Subcutaneous adipose tissue (tissue), 4 donors: ENCODE data around the gene HNRNPLL. TPM values are rescaled to one million over a fixed set of nuclear protein-coding genes. Genes with fewer than 3 reads are reported as not detected.

ENCODE experiments used
- total RNA-seq, 4 donors: library from RNA; depleted of rRNA; stranded (reverse); fragments of >200 nt; gene quantifications; one replicate each; pipeline ENCODE4 v1.1.0, GENCODE V29; 2016
- TF ChIP-seq, protein P1 (sequence below): fragments of 450-650 bp; IDR thresholded peaks from one replicate; pipeline ENCODE4 v1.5.1; 2016; ENCODE audit warnings: low read depth, mild to moderate bottlenecking, control low read depth, antibody characterized with exemption, moderate library complexity

The HNRNPLL gene
- total RNA-seq, 4 donors from 2014 or later, result 38.2 to 66.7 (median 54.1) TPM

DNA sequence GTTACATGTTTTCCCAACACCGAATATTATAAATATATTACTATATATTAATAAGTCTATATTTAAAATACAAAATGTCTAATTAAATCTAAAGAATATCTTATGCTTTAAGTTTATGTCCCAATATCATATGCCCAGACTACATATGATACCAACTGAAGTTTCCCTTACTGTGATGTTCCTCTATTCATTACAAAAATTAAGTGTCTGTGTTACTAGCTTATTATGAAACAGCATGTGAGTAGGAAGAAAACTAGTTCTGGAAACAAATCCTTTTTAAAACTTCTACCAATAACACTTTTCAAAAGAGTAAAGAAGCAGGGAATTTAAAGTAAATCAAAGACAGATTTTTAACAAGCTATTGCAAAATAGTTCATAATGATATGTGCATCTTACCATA is 17.8 kb downstream of the HNRNPLL start:
- TF ChIP-seq, protein P1, sequence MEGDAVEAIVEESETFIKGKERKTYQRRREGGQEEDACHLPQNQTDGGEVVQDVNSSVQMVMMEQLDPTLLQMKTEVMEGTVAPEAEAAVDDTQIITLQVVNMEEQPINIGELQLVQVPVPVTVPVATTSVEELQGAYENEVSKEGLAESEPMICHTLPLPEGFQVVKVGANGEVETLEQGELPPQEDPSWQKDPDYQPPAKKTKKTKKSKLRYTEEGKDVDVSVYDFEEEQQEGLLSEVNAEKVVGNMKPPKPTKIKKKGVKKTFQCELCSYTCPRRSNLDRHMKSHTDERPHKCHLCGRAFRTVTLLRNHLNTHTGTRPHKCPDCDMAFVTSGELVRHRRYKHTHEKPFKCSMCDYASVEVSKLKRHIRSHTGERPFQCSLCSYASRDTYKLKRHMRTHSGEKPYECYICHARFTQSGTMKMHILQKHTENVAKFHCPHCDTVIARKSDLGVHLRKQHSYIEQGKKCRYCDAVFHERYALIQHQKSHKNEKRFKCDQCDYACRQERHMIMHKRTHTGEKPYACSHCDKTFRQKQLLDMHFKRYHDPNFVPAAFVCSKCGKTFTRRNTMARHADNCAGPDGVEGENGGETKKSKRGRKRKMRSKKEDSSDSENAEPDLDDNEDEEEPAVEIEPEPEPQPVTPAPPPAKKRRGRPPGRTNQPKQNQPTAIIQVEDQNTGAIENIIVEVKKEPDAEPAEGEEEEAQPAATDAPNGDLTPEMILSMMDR, result no peak

DNA sequence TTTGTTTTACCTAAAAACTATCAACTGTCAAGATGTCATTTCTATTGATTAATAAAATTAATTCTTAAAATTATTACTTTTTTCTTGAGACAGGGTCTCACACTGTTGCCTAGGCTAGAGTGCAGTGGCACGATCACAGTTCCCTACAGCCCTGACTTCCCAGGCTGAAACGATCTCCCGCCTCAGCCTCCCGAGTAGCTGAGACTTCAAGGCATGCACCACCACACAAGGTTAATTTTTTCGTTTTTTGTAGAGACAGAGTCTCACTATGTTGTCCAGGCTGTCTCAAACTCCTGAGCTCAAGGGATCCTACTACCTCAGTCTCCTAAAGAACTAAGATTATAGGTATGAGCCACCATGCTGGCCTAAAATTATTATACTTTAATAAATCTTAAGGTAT is 18.7 kb downstream of the HNRNPLL start:
- TF ChIP-seq, protein P1, result no peak

DNA sequence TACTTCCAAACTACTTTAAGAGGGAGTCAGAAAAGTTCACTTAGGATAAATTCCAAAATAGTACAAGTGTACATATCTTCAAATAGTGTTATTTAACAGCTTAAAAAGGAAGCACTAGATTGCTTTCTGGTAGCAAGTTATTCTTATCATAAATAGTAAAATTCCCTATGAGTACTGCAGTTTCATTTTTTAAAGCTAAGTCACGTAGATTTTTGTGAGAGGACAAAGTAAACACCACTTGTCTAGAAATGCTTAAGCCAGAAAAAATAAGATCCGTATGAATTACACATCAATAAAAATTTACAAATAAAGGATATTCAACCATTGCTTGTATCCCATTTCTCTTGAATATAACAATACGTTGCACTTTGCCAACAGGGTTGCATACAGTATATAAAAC is 19.2 kb downstream of the HNRNPLL start:
- TF ChIP-seq, protein P1, result no peak

DNA sequence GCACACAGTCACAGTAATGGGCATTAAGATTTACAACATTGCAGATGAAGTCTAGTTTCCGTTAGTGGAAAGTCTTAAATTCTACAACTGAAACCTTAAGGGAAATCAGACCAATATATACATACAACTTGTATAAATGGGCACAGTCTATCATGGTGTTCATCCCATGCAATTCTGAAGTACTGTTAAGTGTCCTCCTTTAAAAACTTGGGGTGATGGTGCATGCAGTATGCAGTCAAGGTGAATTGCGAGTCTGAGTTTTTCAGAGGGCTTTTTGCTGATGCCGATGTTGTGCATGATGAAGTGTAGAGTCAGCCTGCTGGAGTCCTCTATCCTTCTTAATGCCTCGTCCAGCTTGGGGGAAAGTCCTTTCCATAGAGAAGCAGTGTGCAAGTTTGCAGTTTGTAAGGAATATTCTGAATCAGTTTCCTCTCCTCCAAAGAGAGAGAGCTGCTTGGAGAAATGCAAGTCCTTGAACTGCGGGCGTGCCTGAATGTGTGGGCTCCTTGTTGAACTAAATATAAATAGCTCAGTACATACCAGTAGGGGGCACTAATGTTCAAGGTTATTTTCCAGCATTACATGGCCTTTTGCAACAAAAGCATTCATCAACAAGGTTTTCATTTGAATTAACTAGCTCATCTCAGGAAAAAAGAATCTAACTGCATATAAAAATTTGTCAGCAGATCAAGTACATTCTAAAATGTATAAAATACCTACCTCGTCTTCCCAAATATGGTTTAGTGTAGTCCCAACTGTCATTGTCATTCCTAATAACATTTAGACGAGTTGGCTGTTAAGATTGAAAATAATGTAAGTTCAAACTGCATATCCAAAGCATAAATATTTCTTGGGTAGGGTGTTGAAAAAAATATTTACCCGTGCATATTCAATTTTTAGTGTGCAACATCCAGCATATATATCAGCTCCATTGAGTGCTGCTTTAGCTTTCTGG is 21.3 kb downstream of the HNRNPLL start:
- TF ChIP-seq, protein P1, result no peak

DNA sequence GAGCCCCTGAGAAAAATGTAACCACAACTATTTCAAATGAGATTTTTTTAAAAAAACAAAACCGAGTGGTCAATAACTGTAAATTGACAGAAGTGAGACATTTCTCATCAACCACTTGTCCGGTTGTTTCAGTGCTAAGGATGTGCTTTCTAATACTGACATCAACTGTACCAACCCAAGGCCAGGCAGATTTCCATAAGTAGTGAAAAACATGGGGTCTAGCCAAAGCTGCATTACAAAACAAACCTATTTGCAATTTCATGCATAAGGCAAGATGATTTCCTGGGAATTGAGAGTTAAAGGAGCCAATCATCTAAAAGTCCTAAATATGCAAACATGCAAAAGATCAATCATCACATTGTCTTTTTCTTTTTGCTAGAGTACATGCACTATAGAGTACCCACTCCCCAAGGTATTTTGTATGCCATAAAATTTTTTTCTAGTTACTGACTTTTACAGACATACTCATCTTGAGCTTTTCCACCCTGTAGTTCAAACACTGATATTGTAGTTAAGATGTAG is 22.6 kb downstream of the HNRNPLL start:
- TF ChIP-seq, protein P1, result no peak

DNA sequence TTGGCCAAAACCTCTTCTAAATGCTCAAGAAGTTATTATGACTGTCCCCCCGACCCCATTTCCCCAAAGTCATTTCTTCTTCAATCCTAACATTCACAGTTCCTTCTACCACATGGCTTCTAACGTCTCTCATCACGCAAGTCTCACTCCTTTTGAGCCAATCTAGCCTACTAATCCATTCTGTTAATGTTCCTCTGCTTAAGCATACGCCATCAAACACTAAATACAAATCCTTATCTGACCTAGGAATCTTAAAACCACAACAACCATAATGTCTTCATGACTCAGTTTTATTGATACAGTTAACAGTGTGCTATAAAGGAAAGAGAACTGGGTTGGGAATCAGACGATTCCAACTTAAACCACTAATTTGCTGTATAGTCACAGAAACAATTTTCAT is 23.9 kb downstream of the HNRNPLL start:
- TF ChIP-seq, protein P1, result no peak

DNA sequence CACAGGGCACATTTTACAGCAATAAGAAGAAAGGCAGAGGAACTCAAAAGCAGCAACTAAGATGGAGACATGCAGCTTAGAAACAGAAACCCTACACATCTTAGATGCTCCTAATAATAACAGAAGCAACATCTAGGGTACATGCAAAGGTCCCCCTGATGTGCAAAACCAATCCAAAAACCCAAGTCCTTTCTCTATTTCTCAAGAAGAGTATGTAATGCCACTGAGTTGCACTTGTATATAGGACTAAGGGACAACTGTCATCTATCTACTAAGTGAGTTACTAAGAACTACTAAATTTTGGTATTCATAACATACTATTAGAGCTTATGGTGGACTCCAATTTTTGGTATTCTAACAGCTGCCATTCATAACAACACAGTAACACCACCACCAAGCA is 28.4 kb downstream of the HNRNPLL start:
- TF ChIP-seq, protein P1, result no peak
